GM20431 (cell line): Measurements from ENCODE around the gene IQSEC3.
"Not testable (repeated sequence)": the region's sequence is repeated elsewhere in the genome, so short reads cannot be mapped to it uniquely, and the experiment has no call there.

ENCODE experiments used
- in situ Hi-C: fragments of 300-500 bp; cut with MseI, MboI; formaldehyde crosslinking; loops from one replicate; pipeline ENCODE4 v1.15.0; 2020; ENCODE audit warnings: low sequenced_read_pairs; ENCODE audit not compliant: unreplicated experiment

Gene IQSEC3

DNA sequence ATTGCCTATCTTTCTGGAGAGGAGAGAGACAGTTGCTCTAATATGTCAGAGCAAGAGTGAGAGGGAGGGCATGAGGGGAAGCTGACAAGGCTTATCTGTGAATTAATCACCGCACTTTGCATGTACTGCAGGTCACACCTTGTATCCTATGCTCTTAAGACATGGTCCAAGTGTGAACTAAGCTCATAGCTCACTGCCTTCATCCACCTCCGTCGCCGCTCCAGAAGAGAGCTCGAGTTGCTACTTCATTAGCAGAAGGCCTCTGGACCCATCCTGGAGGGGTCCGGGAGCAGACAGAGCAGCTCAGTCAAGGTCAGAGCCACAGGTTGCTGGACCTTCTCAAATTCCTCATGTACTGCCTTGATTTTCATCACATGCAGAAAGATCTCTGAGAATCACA lies 14.6 kb upstream of the IQSEC3 start:
- in situ Hi-C loops: not testable (repeated sequence)

DNA sequence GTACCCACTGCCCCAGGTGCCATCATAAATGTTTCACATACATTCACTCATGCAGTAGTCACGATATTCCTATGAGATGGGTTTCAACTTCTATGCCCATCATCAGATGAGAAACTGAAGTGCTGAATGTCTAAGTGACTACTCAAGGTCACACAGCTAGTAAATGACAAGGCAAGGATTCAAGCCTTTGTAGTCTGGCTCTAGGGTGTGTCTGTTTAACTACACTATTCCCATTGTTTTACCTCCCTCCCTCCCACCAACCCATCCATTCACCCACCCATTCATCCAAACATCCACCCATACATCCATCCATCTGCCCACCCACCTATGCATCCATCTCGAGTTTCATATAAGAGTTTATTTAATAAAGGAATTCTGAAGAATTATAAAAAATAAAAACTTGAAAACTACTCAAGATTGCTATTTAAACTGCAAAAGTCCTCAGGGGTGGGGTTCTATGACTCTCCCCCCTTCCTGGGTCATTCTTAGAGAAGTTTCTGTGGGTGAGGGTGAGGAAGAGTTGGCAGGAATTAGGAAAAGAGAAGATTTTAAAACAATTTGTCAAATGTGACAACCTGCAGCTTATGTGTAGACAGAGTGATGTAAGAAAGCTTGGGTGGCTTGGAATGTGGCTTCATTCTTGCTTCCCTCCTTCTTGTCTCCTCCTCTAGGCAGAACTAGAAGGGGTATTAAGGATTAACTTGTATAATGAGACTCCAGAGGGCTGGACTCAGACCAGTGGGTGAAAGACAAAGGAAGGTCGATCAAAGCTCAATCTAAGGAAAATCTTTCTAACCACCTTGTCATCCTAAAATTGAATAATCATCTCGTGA lies 13.4 kb upstream of the IQSEC3 start:
- in situ Hi-C loops: not testable (repeated sequence)

DNA sequence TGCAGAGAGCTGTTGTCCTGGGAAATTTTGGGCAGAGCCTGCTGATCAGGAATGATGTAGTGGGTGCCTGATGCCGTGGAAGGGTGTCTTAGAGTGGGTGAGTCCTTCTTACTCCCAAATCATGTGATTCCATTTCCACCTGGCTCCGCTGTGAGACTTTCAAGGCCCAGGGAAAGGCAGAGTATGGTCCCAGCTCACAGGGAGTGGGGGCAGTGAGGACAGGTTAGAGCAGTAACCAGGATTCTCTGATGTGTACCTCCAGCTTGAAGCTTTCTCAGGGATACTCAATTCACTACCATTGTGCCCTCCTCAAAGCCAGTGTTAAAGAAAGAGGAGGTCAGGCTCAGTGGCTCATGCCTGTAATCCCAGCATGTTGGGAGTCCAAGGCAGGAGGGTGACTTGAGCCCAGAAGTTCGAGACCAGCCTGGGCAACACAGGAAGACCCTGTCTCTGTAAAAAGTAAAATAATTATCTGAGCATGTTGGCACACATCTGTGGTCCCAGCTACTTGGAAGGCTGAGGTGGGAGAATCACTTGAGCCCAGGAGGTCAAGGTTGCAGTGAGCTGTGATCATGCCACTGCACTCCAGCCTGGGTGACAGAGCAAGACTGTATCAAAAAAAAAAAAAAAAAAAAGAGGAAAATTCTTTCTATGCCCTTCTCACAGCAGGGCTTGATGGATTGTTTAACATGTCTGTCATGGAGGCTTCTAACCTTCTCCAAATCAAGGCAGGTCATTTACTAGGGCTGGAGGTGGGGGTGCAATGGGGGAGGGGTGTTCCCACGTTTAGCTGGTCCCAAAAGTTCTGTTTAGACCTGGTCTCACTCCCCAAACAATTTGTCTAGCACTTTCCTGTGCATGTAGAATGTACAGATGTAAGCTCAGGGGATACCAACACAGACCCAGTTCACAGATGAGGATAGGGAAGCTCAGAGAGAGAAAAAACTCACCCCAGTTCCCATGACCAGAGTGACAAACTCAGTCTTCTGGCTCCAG lies 12.5 kb upstream of the IQSEC3 start:
- in situ Hi-C loops: no loop called here

- in situ Hi-C loops: no loop called here
These were observed 11.6 kb upstream of the IQSEC3 start for GRCh38 chr12:54750-55535.

DNA sequence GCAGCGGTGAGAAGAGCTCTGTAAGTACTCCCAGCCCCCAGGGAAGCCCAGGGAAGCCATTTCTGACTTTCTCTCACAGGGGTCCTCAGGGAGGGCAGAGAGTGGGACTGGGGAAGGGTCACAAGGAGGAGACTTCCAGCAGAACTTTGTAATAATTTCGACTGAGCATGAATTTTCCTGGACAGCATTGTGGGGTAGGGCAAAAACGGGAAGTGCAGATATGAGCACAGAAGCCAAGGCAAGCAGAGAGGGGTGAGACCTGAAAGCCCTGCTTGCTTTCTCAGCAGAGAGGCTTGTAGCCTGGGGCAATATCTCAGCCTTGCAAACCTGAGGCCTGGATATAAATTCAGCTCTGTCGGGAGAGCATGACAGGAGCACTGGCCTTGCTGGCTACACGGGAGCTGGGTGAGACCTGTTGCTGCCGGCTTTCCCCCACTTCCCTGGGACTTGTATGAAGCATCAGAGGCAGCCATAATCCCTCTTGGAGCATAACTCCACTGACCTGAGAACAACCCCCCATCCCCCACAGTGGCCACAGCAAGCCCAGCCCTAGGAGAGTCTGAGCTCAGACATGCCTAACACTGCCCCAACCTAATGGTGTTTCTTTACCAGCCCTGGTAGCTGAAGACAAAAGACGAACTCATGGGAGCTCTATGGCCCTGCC lies 9.8 kb upstream of the IQSEC3 start:
- in situ Hi-C loops: no loop called here

- in situ Hi-C loops: no loop called here
These were observed 9.0 kb upstream of the IQSEC3 start for GRCh38 chr12:57539-57938.

DNA sequence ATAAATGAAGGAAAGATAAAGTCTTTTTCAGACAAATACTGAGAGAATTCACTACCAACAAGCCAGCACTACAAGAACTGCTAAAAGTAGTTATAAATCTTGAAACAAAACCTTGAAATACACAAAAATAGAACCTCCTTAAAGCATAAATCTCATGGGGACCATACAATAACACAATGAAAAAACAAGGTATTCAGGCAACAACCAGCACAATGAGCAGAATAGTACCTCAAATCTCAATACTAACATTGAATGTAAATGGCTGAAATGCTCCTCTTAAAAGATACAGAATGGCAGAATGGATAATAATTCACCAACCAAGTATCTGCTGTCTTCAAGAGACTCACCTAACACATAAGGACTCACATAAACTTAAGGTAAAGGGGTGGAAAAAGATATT lies 7.7 kb upstream of the IQSEC3 start:
- in situ Hi-C loops: no loop called here

DNA sequence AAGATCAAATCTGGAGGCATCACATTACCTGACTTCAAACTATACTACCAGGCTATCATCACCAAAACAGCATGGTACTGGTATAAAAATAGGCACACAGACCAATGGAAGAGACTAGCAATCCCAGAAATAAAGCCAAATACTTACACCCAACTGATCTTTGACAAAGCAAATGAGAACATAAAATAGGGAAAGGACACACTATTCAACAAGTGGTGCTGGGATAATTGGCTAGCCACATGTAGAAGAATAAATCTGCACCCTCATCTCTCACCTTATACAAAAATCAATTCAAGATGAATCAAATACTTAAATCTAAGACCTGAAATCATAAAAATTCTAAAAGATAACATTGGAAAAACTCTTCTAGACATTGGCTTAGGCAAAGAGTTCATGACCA lies 4.7 kb upstream of the IQSEC3 start:
- in situ Hi-C loops: not testable (repeated sequence)

DNA sequence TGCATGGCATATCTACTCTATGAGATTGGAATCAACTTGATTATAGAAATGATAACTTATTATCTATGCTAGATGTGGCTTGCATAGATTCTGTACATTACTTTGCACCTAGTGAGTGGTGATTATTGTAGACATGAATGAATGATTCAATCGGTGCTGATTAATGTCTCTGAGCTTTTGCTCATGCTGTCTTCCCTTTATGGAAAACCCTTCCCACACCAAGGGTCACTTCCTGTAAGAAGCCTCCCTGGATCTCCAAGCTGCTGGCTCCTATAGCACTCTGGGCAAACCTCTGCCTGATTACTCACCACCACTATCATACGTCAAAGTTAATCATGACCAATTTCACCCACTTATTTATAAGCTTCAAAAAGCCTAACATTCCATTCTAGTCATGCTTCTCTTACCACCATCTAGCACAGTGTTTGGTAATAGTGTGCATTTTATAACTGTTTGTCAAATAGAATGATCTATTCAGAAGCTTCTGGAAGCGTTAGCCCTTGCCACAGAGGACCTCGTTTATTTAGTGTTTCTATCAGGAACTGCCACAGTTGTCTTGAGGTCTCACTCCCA lies 990 bp upstream of the IQSEC3 start:
- in situ Hi-C loops: not testable (repeated sequence)

- in situ Hi-C loops: not testable (repeated sequence)
These were observed 376 bp downstream of the IQSEC3 start for GRCh38 chr12:66782-67504.

- in situ Hi-C loops: not testable (repeated sequence)
These were observed 3.1 kb downstream of the IQSEC3 start for GRCh38 chr12:69677-70076.

- in situ Hi-C loops: not testable (repeated sequence)
These were observed 4.0 kb downstream of the IQSEC3 start for GRCh38 chr12:70541-70940.

GRCh38 chr12:72018-72417 lies 5.5 kb downstream of the IQSEC3 start:
- in situ Hi-C loops: not testable (repeated sequence)

DNA sequence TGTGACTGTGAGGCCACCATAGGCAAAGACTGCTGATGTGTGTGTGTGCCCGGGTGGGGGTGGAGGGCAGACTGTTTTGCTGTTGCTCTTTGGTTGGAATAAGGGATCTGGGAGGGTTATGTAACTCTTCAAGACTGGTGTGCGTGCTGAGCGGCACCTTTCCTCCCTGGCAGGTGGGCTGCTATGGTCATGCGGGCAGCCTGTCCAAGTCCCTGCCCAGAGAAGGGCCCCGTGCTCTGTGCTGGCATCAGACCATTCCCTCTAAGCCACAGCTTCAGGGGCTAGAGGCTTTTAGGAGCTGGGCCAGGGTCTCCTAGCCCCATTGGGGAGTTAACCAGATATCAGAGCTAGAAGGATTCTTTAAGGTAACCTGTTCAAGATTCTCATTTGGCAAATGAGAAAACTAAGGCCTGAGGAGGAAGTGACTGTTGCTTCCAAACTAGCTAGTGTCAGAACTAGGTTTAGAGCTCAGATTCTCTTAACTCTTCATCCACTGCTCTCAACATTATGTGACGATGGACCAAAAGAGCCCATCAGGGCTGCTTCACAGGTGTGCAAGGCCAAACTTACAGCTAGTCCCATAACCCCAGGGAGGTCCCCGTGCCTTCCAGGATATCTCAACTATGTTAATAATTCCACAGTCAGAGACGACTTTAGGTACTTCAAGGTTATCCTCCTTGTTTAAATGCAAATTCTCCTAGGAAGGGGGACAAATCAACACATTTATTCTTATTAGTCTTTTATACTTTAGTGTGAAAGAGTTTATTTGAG lies 8.0 kb downstream of the IQSEC3 start:
- in situ Hi-C loops: not testable (repeated sequence)

DNA sequence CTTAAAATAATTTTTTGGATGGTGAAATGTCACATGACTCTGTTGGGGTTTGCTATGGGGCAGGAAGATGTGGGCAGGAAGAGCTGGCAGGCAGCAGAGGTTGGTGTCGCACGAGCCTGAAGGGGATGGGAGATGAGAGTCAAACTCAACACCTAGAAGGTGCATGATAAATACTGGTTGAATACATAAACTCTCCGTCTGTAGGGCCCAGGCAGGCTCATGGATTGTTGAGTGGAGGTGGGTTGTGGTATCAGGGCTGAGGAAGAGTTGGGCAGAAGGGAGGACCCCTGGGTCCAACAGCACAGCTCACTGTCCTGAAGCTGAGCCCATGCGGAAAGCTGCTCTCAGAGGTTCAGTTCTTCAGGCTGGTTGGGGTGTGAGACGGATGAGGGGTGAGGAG lies 9.0 kb downstream of the IQSEC3 start:
- in situ Hi-C loops: not testable (repeated sequence)

GRCh38 chr12:76102-76501 lies 9.5 kb downstream of the IQSEC3 start:
- in situ Hi-C loops: not testable (repeated sequence)

- in situ Hi-C loops: not testable (repeated sequence)
These were observed 10.0 kb downstream of the IQSEC3 start for GRCh38 chr12:76551-76950.
